T-helper 2 cell treated with Interferon-gamma antibody and Interleukin-4, amounts not matched to agents 5 μg/mL and 100 μg/mL, for 36 hours (primary cell): ENCODE data around the gene LCLAT1.

Source experiments
- DNase-seq: peaks from one replicate; pipeline ENCODE4 v3.0.0; 2021; ENCODE audit warnings: low spot score
- H3K27ac Mint-ChIP-seq: one replicate; pipeline ENCODE4 v1.8.0; 2021; ENCODE audit warnings: mild to moderate bottlenecking, mixed read lengths
- H3K27me3 Mint-ChIP-seq: one replicate; pipeline ENCODE4 v1.8.0; 2021; ENCODE audit warnings: low read depth, mixed read lengths
- H3K36me3 Mint-ChIP-seq: one replicate; pipeline ENCODE4 v1.8.0; 2021; ENCODE audit warnings: low read depth, mixed read lengths
- H3K4me1 Mint-ChIP-seq: one replicate; pipeline ENCODE4 v1.8.0; 2021; ENCODE audit warnings: low read depth, mixed read lengths
- H3K4me3 Mint-ChIP-seq: one replicate; pipeline ENCODE4 v1.8.0; 2022; ENCODE audit warnings: mild to moderate bottlenecking, moderate library complexity, mixed read lengths
- H3K9me3 Mint-ChIP-seq: one replicate; pipeline ENCODE4 v1.8.0; 2021; ENCODE audit warnings: mixed read lengths

LCLAT1 gene

DNA sequence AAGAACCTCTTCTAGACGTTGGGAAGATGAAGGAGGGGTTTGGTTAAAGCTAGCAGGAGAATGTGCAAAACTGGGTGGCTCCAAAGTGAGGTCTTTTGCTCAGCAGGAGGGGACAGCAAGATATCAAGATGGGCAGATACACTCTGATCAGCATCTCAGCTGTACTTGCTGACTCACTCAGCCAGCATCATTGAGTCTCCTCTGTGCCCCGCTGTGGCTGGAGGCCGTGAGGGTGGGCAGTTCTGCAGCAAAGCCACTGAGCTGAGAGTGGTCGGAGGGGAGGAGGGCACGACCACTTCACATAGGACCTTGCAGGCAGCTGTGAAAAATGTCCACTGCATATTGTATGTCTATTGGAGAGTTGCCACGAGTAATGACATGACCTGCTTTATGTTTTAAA lies 208.2 kb downstream of the LCLAT1 start:
- peaks cover 2% of the 10 kb centered on the region for H3K27me3 Mint-ChIP-seq
- no peak for DNase-seq
- H3K4me1 Mint-ChIP-seq = no peaks in the 10 kb centered on the region
- H3K9me3 Mint-ChIP-seq = no peaks in the 10 kb centered on the region
- no peaks in the 10 kb centered on the region for H3K36me3 Mint-ChIP-seq
- H3K4me3 Mint-ChIP-seq = no peak overlapping the region
- no peak overlapping the region for H3K27ac Mint-ChIP-seq

DNA sequence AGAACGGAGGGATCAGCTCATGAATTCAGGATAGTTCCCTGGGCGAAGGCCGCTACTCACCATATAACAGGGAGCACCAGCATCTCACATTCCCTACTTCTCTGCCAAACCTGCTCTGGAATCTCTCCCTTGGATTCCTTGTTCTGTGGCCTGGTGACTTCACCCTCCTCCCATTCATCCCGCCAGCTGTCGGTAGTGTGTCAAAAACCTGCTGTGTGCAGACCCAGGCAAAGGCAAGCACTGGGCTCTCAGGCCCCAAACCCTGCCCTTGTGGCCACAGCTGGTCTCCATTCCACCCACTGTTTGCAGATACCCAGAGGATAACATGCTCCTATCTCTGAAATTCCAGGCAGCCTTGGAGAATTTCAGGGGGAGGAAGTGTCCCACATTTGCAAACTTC lies 208.6 kb downstream of the LCLAT1 start:
- Mint-ChIP-seq H3K36me3 (no peaks in the 10 kb centered on the region), H3K4me1 (no peaks in the 10 kb centered on the region), H3K9me3 (no peaks in the 10 kb centered on the region), H3K27ac (no peak overlapping the region), H3K27me3 (peaks cover 2% of the 10 kb centered on the region), H3K4me3 (no peak overlapping the region)
- DNase-seq = no peak

- Mint-ChIP-seq H3K9me3 (no peaks in the 10 kb centered on the region), H3K36me3 (no peaks in the 10 kb centered on the region), H3K4me3 (no peak overlapping the region), H3K27ac (no peak overlapping the region), H3K4me1 (no peaks in the 10 kb centered on the region), H3K27me3 (peaks cover 2% of the 10 kb centered on the region)
- no peak for DNase-seq
Measured at GRCh38 chr2:30656079-30656478, 209.0 kb downstream of the LCLAT1 start.

GRCh38 chr2:30661173-30662107 lies 214.4 kb downstream of the LCLAT1 start:
- Mint-ChIP-seq H3K4me3 (no peak overlapping the region), H3K27me3 (peaks cover 2% of the 10 kb centered on the region), H3K4me1 (peaks cover under 1% of the 10 kb centered on the region), H3K27ac (no peak overlapping the region), H3K9me3 (no peaks in the 10 kb centered on the region), H3K36me3 (no peaks in the 10 kb centered on the region)
- no peak for DNase-seq

- no peak overlapping the region for H3K4me3 Mint-ChIP-seq
- peaks cover 4% of the 10 kb centered on the region for H3K4me1 Mint-ChIP-seq
- H3K27ac Mint-ChIP-seq = no peak overlapping the region
- H3K9me3 Mint-ChIP-seq = peaks cover 7% of the 10 kb centered on the region
- DNase-seq = no peak
- H3K27me3 Mint-ChIP-seq = peaks cover 2% of the 10 kb centered on the region
- H3K36me3 Mint-ChIP-seq = no peaks in the 10 kb centered on the region
Measured at GRCh38 chr2:30662268-30663131, 215.5 kb downstream of the LCLAT1 start.

DNA sequence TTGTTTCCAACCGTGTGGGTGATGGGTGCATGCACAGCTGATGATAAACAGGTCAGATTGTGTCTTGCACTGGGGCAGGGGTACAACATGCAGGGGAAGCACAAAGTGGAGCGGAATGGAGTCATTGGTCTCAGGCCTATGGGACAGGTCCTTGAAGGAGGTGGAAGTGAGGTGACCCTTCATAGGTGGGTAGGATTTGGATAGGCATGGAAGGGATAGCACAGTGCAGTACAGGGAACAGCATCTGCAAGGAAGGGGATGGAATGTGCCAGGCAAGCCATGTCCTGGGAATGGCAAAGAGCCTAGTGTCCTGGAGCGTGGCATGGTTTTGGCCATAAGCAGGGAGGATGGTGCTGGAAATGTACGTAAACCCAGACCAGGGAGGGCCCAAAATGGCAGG lies 216.3 kb downstream of the LCLAT1 start:
- DNase-seq = no peak
- peaks cover 2% of the 10 kb centered on the region for H3K27me3 Mint-ChIP-seq
- peaks cover 11% of the 10 kb centered on the region for H3K9me3 Mint-ChIP-seq
- no peak overlapping the region for H3K4me3 Mint-ChIP-seq
- H3K4me1 Mint-ChIP-seq = peaks cover 4% of the 10 kb centered on the region
- no peak overlapping the region for H3K27ac Mint-ChIP-seq
- no peaks in the 10 kb centered on the region for H3K36me3 Mint-ChIP-seq

- peaks cover 15% of the 10 kb centered on the region for H3K9me3 Mint-ChIP-seq
- H3K27me3 Mint-ChIP-seq = no peaks in the 10 kb centered on the region
- H3K27ac Mint-ChIP-seq = no peak overlapping the region
- H3K4me1 Mint-ChIP-seq = peaks cover 4% of the 10 kb centered on the region
- no peaks in the 10 kb centered on the region for H3K36me3 Mint-ChIP-seq
- DNase-seq = no peak
- H3K4me3 Mint-ChIP-seq = no peak overlapping the region
Measured at GRCh38 chr2:30663806-30664205, 216.8 kb downstream of the LCLAT1 start.

GRCh38 chr2:30664761-30665358 lies 217.8 kb downstream of the LCLAT1 start:
- no peaks in the 10 kb centered on the region for H3K36me3 Mint-ChIP-seq
- no peaks in the 10 kb centered on the region for H3K27me3 Mint-ChIP-seq
- H3K4me1 Mint-ChIP-seq = peaks cover 4% of the 10 kb centered on the region
- no peak overlapping the region for H3K27ac Mint-ChIP-seq
- no peak overlapping the region for H3K4me3 Mint-ChIP-seq
- peaks cover 20% of the 10 kb centered on the region for H3K9me3 Mint-ChIP-seq
- no peak for DNase-seq

DNA sequence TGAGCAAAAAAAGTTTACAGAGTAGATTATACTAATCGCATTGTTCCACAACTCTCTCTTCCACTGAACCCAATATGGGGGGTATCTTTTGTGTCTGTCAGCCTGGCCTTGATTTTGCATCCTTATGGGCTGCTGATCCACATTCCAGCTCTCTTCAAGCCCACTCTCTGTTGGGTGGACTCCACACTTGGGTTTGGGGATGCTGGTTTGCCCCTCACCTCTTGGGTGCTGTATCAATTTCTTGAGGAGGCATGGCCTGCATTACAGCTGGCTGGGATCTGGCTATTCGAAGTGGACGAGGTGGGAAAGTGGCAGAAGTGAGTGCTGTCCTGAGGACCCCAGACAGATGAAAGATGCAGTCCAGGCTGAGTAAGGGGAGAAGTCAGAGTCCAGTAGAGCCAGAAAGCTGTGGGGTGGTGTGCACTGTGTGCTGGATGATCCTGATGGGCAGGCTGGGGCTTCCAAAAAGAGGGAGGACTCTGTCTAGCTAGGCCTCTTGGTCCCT lies 218.8 kb downstream of the LCLAT1 start:
- Mint-ChIP-seq H3K27ac (no peak overlapping the region), H3K27me3 (peaks cover 4% of the 10 kb centered on the region), H3K36me3 (peaks cover 2% of the 10 kb centered on the region), H3K4me1 (peaks cover 4% of the 10 kb centered on the region), H3K4me3 (no peak overlapping the region), H3K9me3 (peaks cover 20% of the 10 kb centered on the region)
- no peak for DNase-seq

GRCh38 chr2:30666266-30666874 lies 219.3 kb downstream of the LCLAT1 start:
- DNase-seq = no peak
- no peak overlapping the region for H3K4me3 Mint-ChIP-seq

GRCh38 chr2:30670453-30670852 lies 223.4 kb downstream of the LCLAT1 start:
- H3K4me1 Mint-ChIP-seq = peaks cover 4% of the 10 kb centered on the region
- H3K27ac Mint-ChIP-seq = no peak overlapping the region
- H3K27me3 Mint-ChIP-seq = peaks cover 25% of the 10 kb centered on the region
- peaks cover 20% of the 10 kb centered on the region for H3K9me3 Mint-ChIP-seq
- no peak for DNase-seq
- peaks cover 2% of the 10 kb centered on the region for H3K36me3 Mint-ChIP-seq
- no peak overlapping the region for H3K4me3 Mint-ChIP-seq

More at GRCh38 chr2:30666266-30666874, 219.3 kb downstream of the LCLAT1 start:
- peaks cover 4% of the 10 kb centered on the region for H3K4me1 Mint-ChIP-seq
- H3K27ac Mint-ChIP-seq = no peak overlapping the region
- peaks cover 6% of the 10 kb centered on the region for H3K27me3 Mint-ChIP-seq
- peaks cover 20% of the 10 kb centered on the region for H3K9me3 Mint-ChIP-seq
- H3K36me3 Mint-ChIP-seq = peaks cover 2% of the 10 kb centered on the region

DNA sequence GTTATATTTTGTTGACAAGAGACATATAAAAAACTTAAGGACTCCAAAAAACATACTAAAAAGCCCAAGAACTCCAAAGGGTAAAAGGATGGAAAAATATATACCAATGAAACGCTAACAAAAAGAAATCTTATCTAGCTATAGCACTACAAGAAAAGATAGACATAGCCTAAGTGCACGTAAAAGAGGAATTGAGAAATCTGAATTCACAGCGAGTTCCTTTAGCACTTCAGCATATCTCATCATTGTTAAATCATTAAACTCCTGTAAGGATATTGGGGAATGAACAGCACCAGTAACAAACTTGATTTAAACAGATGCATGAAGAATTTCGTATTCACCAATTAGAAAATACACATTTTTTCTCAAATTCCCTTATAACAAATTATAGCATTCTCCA lies 226.1 kb downstream of the LCLAT1 start:
- Mint-ChIP-seq H3K9me3 (peaks cover 9% of the 10 kb centered on the region), H3K27me3 (peaks cover 25% of the 10 kb centered on the region), H3K4me1 (no peaks in the 10 kb centered on the region), H3K4me3 (no peak overlapping the region), H3K27ac (no peak overlapping the region), H3K36me3 (peaks cover 2% of the 10 kb centered on the region)
- DNase-seq = no peak

GRCh38 chr2:30675758-30676157 lies 228.7 kb downstream of the LCLAT1 start:
- Mint-ChIP-seq H3K27ac (no peak overlapping the region), H3K27me3 (peaks cover 21% of the 10 kb centered on the region), H3K9me3 (no peaks in the 10 kb centered on the region), H3K4me3 (no peak overlapping the region), H3K36me3 (no peaks in the 10 kb centered on the region), H3K4me1 (no peaks in the 10 kb centered on the region)
- DNase-seq = no peak
